HG02763 (cell line): Measurements from ENCODE around the gene RAPH1.
"Not testable (repeated sequence)": the region's sequence is repeated elsewhere in the genome, so short reads cannot be mapped to it uniquely, and the experiment has no call there.

Experiments
- ATAC-seq: cut with Tn5 transposase; IDR thresholded peaks from one replicate; pipeline ENCODE4 v1.9.1; 2021; ENCODE audit warnings: mild to moderate bottlenecking, moderate library complexity; ENCODE audit not compliant: unreplicated experiment

Gene RAPH1

DNA sequence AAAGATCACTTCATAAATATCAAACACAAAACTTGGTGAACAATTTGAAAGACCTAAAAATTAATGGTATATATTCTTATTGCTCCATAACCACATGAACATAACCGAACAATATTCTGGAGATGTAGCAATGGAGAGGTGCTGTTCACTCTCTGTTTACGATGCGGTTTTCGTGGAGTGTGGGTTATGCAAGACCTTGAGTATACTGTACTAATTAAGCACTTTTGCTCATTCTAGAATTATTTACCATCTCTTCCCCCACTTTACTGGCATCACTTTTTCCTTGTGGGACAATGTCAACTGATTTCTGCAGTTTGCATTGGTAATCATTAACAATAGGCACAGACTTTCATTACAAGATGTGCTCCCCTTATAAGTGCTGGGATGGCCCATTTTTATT is 97.6 kb downstream of the RAPH1 start:
- no peak for ATAC-seq

GRCh38 chr2:203436496-203436895 is 98.6 kb downstream of the RAPH1 start:
- ATAC-seq = no peak

- no peak for ATAC-seq
These were observed 102.3 kb downstream of the RAPH1 start for GRCh38 chr2:203432811-203433210.

GRCh38 chr2:203431391-203432185 is 103.5 kb downstream of the RAPH1 start:
- no peak for ATAC-seq

DNA sequence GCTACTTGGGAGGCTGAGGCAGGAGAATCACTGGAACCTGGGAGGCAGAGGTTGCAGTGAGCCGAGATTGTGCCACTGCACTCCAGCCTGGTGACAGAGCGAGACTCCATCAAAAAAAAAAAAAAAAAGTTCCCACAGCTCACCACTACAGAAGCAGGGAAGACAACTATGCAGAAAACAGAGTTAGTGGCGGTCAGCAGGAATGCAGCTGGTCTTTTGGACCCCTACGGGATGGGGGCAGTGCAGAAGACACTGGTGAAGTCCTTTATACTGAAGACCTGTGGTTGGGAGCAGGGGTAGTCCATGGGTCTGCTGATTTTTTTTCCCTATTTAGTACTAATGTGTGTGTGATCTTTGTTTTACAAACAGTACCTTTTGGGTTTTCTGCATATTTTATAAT is 105.5 kb downstream of the RAPH1 start:
- not testable (repeated sequence) for ATAC-seq

GRCh38 chr2:203427061-203427460 is 108.0 kb downstream of the RAPH1 start:
- no peak for ATAC-seq

- no peak for ATAC-seq
These were observed 116.8 kb downstream of the RAPH1 start for GRCh38 chr2:203418271-203418670.

DNA sequence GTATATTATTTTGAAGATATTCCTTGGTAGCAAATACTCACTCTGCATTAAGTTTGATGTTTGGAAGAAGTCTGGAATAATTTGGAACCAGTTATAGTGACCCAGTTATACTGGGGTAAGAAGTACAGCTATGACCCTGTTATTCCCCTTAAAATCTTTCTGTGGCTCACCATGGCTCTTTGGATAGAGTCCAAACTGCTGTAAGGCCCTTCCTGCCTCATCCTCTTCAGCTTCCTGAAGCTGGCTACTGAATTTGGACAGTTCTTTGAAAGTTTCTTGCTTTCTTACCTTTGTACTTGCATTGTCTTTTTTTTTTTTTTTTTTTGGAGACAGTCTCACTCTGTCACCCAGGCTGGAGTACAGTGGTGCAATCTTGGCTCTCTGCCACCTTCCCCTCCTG is 121.3 kb downstream of the RAPH1 start:
- ATAC-seq = no peak

GRCh38 chr2:203412546-203413331 is 122.4 kb downstream of the RAPH1 start:
- ATAC-seq = no peak

DNA sequence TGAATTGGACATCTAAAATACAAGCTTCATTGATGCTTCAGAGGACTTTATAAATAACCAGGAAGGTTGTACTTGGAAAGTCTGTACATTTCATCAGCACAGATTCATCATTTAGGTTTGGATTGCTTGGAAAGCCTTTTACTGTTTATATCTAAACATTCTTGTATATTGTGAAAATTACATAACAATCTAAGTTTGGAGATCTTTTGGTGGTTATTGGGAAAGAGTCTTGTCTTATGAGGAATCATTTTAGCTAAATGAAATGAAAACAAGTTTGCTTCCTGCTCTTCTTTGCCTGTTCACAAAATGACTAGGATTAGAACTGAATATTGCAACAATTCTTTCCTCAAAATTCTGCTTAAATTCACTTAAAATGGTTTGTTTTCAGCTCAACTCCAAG is 127.6 kb downstream of the RAPH1 start:
- ATAC-seq = no peak

- no peak for ATAC-seq
These were observed 130.1 kb downstream of the RAPH1 start for GRCh38 chr2:203404996-203405395.

- no peak for ATAC-seq
These were observed 134.1 kb downstream of the RAPH1 start for GRCh38 chr2:203400805-203401585.

GRCh38 chr2:203399031-203399430 is 136.1 kb downstream of the RAPH1 start:
- no peak for ATAC-seq

DNA sequence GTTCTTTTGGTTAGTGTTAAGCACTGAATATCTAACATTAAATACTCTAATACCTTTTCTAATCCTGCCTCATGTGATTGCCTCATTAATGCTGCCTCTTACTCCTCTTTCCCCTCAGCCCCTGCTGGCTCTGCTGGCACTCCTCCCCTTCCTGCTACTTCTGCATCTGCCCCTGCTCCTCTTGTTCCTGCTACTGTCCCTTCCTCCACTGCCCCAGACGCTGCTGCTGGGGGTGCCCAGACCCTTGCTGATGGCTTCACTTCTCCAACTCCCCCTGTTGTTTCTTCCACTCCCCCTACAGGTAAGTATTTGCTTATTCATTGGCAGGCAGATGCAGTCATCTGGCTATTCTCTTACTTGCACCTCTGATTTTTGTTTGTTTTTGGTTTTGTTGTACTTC is 138.4 kb downstream of the RAPH1 start:
- ATAC-seq = no peak

- ATAC-seq = no peak
These were observed 139.2 kb downstream of the RAPH1 start for GRCh38 chr2:203395858-203396257.

GRCh38 chr2:203394519-203395227 is 140.4 kb downstream of the RAPH1 start:
- ATAC-seq = no peak

DNA sequence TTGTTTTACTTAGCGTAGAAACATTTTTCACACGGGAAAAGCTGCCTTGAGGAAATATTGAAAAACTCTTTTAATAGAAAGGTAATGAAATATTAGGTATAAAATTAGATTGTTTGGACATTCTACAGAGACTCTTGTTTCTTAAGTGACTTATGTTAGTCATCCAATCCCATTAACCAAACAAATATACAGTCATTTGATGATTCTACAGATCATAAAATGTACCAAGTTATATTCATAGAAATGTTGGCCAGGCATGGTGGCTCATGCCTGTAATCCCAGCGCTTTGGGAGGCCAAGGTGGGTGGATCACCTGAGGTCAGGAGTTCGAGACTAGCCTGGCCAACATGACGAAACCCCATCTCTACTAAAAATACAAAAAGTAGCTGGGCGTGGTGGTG is 146.9 kb downstream of the RAPH1 start:
- not testable (repeated sequence) for ATAC-seq

DNA sequence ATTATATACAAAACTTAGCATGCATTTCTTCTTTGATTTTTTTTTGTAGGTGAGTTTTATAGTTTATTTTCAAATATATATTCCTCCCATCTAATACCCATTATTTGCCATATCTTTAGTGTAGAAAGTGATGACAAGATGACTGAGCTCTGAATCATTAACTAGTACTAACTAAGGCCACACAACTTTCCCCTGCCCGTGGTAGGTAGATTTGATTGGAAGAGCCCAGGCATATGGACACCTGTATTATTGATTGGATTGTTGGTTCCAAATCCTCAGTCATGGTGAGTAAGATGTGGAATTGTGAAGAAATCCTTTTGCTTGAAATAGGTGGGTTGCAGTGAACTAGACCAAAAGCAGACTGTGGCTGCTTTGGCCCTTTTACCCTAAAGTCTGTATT is 152.1 kb downstream of the RAPH1 start:
- no peak for ATAC-seq

DNA sequence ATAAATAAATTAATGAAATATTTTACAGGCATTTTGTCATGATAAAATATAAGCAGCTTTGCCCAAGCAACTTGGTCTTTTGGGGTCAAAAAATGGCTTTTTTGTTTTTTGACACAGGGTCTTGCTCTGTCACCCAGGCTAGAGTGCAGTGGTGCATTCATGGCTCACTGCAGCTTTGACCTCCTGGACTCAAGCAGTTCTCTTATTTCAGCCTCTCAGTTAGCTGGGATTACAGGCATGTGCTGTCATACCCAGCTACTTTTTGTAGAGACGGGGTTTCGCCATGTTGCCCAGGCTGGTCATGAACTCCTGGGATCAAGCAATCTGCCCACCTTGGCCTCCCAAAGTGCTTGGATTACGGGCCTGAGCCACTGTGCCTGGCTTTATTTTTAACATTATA is 155.9 kb downstream of the RAPH1 start:
- ATAC-seq = no peak

DNA sequence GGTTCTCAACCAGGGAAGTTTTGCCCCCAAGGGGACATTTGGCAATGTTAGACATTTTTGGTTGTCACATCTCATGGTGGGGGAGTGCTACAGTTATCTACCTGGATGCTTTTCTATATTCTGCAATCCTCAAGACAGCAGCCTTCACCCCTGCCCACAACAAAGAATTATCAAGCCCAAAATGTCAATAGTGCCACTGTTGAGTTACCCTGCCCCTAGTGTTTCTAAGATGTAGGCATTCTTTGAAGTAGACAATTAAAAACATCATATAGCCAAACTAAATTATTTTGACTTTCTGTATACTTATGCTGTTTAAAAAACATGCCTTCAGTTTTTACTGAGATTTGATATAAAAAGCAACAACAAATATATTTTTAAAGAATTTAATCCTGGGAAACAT is 158.9 kb downstream of the RAPH1 start:
- no peak for ATAC-seq

DNA sequence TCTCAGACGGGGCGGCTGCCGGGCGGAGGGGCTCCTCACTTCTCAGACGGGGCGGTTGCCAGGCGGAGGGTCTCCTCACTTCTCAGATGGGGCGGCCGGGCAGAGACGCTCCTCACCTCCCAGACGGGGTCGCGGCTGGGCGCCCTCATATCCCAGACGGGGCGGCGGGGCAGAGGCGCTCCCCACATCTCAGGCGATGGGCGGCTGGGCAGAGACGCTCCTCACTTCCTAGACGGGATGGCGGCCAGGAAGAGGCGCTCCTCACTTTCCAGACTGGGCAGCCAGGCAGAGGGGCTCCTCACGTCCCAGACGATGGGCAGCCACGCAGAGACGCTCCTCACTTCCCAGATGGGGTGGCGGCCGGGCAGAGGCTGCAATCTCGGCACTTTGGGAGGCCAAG is 162.4 kb downstream of the RAPH1 start:
- ATAC-seq = not testable (repeated sequence)
